GM18517 (cell line): ENCODE measurements around the gene NR0B2.
"Not testable (repeated sequence)": the region's sequence is repeated elsewhere in the genome, so short reads cannot be mapped to it uniquely, and the experiment has no call there.

ENCODE experiments used
- ATAC-seq: cut with Tn5 transposase; IDR thresholded peaks from one replicate; pipeline ENCODE4 v1.9.1; 2021; ENCODE audit warnings: mild to moderate bottlenecking, moderate library complexity; ENCODE audit not compliant: unreplicated experiment

Gene NR0B2

GRCh38 chr1:26913754-26914619 is at the start of gene NR0B2:
Gene NR0B2, minus strand, starts transcription at chr1:26913975. Its CDS starts 35 bp downstream, at chr1:26913940.
- no peak for ATAC-seq

- no peak for ATAC-seq
These were observed 48.1 kb upstream of the NR0B2 start for GRCh38 chr1:26961826-26962225.

- no peak for ATAC-seq
These were observed 46.8 kb upstream of the NR0B2 start for GRCh38 chr1:26960625-26960966.

- no peak for ATAC-seq
These were observed 46.2 kb upstream of the NR0B2 start, which contains the start of gene KDF1 for GRCh38 chr1:26959722-26960624. Gene KDF1, minus strand, starts transcription at chr1:26960468. Its CDS starts 8,088 bp downstream, at chr1:26952380.

GRCh38 chr1:26959270-26959669 is 45.5 kb upstream of the NR0B2 start:
- no peak for ATAC-seq

GRCh38 chr1:26957306-26957705 is 43.5 kb upstream of the NR0B2 start:
- ATAC-seq, result no peak

GRCh38 chr1:26956321-26956720 is 42.5 kb upstream of the NR0B2 start:
- no peak for ATAC-seq

GRCh38 chr1:26953374-26953773 is 39.6 kb upstream of the NR0B2 start:
- ATAC-seq, result no peak

GRCh38 chr1:26951821-26952497 is 38.2 kb upstream of the NR0B2 start:
- no peak for ATAC-seq

GRCh38 chr1:26951216-26951615 is 37.4 kb upstream of the NR0B2 start:
- ATAC-seq, result no peak

GRCh38 chr1:26950602-26951001 is 36.8 kb upstream of the NR0B2 start:
- no peak for ATAC-seq

GRCh38 chr1:26949926-26950319 is 36.1 kb upstream of the NR0B2 start:
- no peak for ATAC-seq

GRCh38 chr1:26949266-26949925 is 35.6 kb upstream of the NR0B2 start:
- ATAC-seq, result no peak

GRCh38 chr1:26948725-26949057 is 34.9 kb upstream of the NR0B2 start:
- not testable (repeated sequence) for ATAC-seq

- ATAC-seq, result no peak
These were observed 32.5 kb upstream of the NR0B2 start for GRCh38 chr1:26946270-26946669.

GRCh38 chr1:26945728-26946127 is 32.0 kb upstream of the NR0B2 start:
- no peak for ATAC-seq

GRCh38 chr1:26945138-26945537 is 31.4 kb upstream of the NR0B2 start:
- no peak for ATAC-seq

GRCh38 chr1:26942656-26943055 is 28.9 kb upstream of the NR0B2 start:
- no peak for ATAC-seq

GRCh38 chr1:26941311-26941710 is 27.5 kb upstream of the NR0B2 start:
- ATAC-seq, result no peak

GRCh38 chr1:26938659-26939025 is 24.9 kb upstream of the NR0B2 start:
- no peak for ATAC-seq
